Hepatocyte (in vitro differentiated cells): Measurements from ENCODE around the gene B4GALNT2.

ENCODE experiments used
- EZH2 ChIP-seq: fragments of 200-600 bp; sonication (generic); IDR thresholded peaks from 2 replicates; pipeline ENCODE4 v1.6.1; 2016; ENCODE audit warnings: antibody characterized with exemption, mild to moderate bottlenecking, borderline replicate concordance
- EZH2phosphoT487 ChIP-seq: fragments of 200-600 bp; sonication (generic); IDR thresholded peaks from one replicate; pipeline ENCODE4 v1.6.1; 2018; ENCODE audit warnings: antibody characterized with exemption, mild to moderate bottlenecking, low read depth, moderate library complexity; ENCODE audit not compliant: unreplicated experiment, severe bottlenecking
- TF ChIP-seq, protein P1 (sequence below): fragments of 200-600 bp; sonication (generic); IDR thresholded peaks from 2 replicates; pipeline ENCODE4 v1.5.1; 2016; ENCODE audit warnings: antibody characterized with exemption, mild to moderate bottlenecking; ENCODE audit not compliant: poor library complexity

DNA sequence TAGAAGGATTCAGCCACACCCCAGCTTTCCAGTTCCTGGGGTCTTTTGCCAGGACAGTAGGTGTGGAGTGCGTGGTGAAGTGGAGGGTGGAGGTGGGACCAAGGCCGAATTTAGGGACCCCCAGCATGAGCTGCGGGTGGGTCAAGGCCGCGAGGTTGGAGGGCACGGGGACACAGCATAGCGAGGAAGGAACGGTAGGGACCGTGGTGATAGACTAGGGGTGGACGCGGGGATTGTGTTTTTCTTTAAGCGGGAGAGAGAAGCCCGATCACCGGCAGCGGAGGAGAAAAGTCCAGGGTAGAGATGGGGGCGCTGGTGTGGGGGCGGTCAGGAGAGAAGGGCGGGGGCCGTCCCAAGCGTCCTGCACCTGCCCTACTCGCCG lies 261 bp upstream of the B4GALNT2 start:
- TF ChIP-seq, protein P1, sequence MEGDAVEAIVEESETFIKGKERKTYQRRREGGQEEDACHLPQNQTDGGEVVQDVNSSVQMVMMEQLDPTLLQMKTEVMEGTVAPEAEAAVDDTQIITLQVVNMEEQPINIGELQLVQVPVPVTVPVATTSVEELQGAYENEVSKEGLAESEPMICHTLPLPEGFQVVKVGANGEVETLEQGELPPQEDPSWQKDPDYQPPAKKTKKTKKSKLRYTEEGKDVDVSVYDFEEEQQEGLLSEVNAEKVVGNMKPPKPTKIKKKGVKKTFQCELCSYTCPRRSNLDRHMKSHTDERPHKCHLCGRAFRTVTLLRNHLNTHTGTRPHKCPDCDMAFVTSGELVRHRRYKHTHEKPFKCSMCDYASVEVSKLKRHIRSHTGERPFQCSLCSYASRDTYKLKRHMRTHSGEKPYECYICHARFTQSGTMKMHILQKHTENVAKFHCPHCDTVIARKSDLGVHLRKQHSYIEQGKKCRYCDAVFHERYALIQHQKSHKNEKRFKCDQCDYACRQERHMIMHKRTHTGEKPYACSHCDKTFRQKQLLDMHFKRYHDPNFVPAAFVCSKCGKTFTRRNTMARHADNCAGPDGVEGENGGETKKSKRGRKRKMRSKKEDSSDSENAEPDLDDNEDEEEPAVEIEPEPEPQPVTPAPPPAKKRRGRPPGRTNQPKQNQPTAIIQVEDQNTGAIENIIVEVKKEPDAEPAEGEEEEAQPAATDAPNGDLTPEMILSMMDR: no peak
- no peak for TF ChIP-seq EZH2
- peak; percentile 30 for TF ChIP-seq EZH2phosphoT487
